ENCODE results near the gene OR52I1.

OR52I1 gene

DNA sequence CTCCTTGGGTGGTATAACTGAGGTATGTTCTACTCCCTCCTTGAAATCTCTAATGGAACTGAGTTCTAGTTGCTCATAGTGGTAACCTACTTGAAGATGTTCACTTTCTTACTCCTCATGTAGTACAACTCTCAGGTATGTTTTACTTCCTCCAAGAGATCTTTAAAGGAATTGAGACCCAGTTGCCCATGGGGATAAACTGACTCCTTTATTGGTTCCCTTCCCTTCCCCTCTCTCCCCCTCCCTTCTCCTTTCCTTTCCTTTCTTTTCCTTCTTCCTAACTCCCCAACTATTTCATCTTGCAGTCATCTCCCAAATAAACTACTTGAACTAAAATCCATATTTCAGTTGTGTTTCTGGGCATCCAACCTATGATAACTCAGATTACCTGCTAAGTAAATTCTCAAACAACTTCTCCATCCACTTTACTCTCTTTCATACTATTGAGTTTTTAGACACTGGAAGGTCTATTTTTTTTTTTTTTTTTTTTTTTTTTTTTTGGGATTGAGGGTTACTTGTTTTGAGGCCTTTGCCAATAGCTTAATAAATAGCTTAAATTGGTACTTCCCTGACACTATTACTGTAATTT is 22.1 kb downstream of the OR52I1 start:
- no peak for DNase-seq

DNA sequence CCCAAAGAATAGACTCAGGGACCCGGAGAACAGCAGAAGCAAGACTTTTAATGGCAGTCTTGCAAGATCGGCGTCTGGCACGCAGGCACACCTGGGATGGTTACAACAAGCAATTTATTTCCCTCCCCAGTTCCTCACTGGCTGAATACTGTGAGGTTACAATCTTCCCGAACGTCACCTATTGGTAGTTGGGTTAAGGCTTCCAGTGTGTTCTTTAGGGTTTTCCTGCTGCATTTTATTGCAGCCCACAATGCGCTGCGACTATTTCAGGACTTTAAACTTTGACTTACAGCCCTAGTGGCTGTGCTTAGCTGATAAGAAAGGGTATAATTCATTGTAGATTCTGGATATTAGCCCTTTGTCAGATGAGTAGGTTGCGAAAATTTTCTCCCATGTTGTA is 25.7 kb downstream of the OR52I1 start:
- no peak for DNase-seq

DNA sequence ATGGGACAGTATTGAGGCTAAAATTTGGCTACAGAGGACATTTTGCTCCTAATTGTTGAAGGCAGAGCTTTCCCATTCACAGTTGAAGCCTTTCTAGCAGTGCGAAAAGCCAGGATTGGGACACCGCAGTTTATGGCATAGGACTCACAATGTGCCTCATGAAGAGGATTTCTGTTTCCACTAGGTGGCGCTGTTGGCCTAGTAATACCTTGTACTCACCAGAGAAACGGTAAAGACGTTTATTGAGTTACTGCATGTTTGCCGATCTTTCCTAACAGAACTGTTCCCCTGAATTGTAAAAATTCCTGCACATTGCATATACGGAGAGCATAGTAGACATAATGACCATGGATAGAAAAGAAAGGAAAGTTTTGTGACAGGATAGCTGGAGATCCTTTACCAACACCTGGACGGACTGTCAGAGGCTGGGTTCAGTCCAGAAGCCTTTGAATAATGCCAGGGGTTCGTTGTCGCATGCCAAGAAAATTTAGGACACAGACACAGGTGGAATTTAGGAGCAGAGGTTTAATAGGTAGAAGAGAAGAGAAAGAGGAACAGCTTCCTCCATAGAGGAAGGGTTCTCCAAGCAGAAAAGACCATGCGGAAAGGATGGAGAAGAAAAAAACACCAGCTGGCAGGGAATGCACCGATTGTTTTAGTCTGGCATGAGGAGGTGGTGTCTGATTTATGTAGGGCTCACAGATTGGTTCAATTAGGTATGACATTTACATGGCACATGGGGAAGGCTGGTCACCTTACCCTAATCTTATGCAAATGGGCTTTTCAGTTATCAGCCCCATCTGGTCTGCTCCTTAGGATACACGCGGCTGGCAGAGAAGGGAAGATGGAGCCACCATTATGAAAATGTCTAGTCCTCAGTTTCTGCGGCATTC is 32.6 kb downstream of the OR52I1 start:
- peak; percentile 59 to 72 for DNase-seq

DNA sequence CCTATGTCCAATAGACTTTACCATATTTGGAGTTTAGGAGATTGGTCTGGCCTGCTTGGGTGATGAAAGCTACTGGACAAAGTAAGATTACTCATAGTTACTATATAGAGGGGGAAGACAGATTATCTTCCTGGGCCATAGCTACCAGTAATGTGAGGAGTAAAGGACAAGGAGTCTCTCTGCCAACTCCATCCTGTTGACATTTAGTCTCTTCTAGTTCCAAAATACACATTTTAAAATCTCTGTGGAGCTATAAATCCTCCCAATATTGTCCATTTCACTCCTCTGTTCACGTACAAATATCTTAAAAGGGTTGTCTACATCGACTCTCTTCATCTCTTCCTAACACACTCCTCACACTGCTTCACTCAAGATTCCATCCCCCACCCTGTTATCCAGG is 42.3 kb downstream of the OR52I1 start:
- no peak for DNase-seq

DNA sequence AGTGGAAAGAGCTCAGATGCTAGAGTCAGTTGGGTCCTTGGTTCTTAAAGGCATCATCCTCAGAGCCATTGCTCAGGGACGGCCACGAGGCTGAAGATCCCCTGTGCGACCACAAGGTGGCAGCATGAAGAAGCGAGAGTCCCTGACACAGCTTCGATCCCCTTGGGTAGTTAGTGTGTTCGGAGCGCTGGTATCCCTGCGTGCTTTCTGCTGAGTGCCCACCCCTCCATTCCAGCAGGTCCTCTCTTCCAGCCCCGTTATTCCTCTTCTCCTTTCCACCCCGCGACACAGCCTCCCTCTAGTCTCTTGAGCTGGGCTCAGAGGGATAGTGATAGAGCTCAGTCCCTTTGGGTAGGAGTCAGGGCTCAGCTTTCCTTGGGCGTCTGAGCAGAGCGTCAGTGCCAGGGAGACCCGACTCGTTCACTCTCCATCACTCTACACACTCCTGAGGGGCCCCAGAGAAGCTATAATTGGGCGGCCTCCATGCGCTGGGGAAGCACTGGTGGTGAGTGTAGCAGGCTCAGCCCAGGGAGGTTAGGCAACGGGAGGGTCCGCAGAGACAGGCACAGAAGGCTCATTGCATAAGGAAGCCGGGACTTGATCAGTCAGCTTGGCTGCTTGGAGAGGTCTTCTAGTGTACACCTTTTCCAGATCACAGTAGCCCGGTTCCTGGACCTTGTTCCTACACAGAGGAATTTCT is 43.3 kb downstream of the OR52I1 start, which contains the start of gene OR51D1:
Gene OR51D1, plus strand, starts transcription at position 516 of the 700 bp plus-strand sequence. CDS start 2,314 bp downstream, outside the sequence.
- peak; percentile 26 to 44 for DNase-seq

DNA sequence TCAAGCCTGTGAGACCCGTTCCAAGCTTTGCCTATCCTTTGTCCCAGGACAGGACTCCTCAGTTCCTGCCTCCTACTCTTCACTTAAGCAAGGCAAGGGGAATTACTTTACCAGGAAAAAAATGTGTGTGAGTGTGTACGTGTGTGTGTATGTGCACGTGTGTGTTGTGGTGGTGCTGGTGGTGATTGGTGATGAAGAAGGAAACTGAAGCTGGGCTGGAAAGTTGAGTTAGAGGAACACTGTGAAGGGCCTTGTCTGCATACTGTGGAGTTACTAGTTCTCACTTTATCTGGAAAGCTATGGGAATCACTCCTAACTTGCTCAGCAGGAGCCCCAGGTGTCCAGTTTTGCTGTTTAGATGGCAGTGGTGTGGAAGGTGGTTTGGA is 43.8 kb downstream of the OR52I1 start:
- no peak for DNase-seq

DNA sequence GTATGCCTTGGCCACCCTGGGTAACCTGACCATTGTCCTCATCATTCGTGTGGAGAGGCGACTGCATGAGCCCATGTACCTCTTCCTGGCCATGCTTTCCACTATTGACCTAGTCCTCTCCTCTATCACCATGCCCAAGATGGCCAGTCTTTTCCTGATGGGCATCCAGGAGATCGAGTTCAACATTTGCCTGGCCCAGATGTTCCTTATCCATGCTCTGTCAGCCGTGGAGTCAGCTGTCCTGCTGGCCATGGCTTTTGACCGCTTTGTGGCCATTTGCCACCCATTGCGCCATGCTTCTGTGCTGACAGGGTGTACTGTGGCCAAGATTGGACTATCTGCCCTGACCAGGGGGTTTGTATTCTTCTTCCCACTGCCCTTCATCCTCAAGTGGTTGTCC is 46.1 kb downstream of the OR52I1 start:
- DNase-seq = no peak

DNA sequence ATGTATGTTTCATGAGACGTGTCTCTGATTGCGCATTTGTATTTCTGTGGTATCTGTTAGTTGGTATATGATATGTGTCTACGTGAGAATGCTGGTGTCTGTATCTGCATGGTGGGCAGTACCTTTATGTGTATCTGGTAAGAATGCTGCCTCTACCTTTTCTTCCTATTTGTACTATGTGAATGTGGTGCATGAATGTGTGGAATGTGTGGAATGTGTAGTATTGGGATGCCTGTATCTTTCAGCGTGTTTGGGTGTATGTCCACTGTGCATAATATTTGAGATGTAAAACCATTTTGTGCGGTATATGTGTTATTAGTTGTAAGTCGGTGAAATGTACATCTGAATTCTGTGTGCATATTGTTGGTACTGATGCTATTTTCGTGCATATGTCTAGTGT is 47.7 kb downstream of the OR52I1 start:
- no peak for DNase-seq

DNA sequence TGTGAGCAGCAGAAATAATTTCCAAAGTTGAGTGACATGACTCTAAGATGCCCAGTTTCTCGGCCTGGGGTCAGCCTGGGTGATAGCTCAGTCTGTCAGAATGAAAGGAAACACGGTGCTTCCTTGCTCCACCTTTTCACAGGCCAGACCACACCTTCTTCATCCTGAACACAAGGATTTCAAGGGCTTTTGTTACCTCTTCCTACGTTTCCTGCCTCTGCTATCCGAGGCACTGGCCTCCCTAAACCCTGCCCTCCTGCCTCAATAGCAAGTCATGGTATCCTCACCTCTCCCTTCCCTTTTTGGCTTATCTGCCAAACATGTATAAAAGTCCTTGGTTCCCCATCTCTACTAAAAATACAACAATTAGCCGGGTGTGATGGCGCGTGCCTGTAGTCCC is 48.2 kb downstream of the OR52I1 start:
- no peak for DNase-seq

DNA sequence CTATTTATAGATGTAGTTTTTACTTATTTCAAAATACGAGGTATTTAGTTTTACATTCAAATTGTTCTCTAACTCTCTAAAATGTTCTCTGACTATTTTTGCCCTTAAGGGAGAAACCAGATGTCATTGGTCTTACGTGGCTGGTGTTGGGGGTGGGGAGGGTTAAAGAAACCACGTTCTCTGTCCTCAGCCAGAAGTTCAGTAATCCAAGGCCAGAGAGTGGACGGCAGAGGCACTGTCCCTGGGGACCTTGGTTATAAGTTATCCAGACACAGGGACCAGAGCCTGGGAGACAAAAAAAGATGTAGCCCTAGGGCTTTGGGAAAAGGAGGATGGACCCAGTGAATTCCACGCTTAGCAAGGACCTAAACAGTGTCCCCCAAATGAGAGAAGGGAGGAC is 49.2 kb downstream of the OR52I1 start:
- DNase-seq = no peak

DNA sequence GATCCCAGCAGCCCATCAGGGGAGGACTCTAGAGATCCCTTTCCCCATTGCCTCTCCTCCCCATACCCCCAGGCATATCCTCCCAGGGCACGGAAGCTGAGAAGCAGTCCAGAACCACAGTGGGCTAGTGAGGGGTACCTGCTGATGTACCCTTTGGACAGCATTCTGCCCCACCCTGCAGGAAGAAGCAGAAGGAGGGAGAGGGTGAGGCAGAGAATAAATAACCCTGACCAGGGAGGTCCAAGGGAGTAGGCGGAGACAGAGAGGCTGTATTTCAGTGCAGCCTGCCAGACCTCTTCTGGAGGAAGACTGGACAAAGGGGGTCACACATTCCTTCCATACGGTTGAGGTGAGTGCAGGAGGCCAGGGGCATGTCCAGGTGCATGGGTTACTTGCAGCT is 49.8 kb downstream of the OR52I1 start, which contains the start of gene OR51E1:
Gene OR51E1, plus strand, starts transcription at position 301 of the 400 bp plus-strand sequence. CDS start 8,545 bp downstream, outside the sequence.
- no peak for DNase-seq

DNA sequence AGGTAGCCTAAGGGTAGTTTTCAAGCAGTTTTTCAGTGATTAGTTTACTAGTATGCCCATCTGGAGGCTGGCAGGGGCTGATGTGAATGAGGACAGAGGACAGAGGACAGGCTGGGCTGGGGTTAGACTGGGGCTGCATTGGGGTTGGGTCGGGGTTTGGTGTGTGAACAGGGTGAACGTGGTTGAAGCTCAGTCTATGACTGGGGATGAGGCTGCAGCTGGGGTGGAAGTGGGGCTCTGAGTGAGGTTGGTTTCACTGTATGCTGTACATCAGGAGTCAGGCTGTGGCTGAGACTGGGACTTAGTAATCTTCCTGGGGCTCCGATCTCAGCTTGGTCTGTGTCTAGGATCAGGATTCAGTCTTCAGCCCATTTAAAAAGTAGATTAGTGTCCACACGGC is 50.4 kb downstream of the OR52I1 start:
- DNase-seq = no peak
